Loucy (cell line): ENCODE measurements around the gene RALGAPA1.

Experiments
- EZH2phosphoT487 ChIP-seq: fragments of 200-600 bp; IDR thresholded peaks from 2 replicates; pipeline ENCODE4 v1.6.1; 2018; ENCODE audit warnings: antibody characterized with exemption, mild to moderate bottlenecking, moderate library complexity, borderline replicate concordance
- TF ChIP-seq, protein P1 (sequence below): fragments of 200-600 bp; sonication (generic); conservative IDR thresholded peaks from 2 replicates; pipeline ENCODE4 v1.5.1; 2014; ENCODE audit warnings: mild to moderate bottlenecking, antibody characterized with exemption, low read length

DNA sequence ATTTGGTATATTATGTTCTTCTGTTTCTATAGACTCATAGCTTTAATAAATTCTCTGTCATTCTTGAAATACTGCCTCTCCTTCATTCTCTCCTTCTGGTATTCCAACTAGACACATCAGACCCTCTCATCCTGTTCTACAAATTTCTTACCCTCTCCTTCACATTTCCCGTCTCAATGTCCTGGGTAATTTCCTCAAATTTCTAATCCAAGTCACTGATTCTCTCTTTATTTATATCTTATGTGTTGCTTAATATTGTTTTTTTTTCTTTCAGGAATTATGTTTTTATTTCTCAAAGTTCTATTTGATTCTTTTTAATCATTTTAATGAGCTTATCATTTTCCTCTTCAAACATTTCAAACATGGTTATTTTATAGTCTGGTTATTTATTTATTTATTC, 94.0 kb downstream of the RALGAPA1 start:
- TF ChIP-seq, protein P1, sequence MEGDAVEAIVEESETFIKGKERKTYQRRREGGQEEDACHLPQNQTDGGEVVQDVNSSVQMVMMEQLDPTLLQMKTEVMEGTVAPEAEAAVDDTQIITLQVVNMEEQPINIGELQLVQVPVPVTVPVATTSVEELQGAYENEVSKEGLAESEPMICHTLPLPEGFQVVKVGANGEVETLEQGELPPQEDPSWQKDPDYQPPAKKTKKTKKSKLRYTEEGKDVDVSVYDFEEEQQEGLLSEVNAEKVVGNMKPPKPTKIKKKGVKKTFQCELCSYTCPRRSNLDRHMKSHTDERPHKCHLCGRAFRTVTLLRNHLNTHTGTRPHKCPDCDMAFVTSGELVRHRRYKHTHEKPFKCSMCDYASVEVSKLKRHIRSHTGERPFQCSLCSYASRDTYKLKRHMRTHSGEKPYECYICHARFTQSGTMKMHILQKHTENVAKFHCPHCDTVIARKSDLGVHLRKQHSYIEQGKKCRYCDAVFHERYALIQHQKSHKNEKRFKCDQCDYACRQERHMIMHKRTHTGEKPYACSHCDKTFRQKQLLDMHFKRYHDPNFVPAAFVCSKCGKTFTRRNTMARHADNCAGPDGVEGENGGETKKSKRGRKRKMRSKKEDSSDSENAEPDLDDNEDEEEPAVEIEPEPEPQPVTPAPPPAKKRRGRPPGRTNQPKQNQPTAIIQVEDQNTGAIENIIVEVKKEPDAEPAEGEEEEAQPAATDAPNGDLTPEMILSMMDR: no peak
- TF ChIP-seq EZH2phosphoT487: no peak
